GM12878 (cell line): Measurements from ENCODE around the gene TBC1D1. TPM values are rescaled to one million over a fixed set of nuclear protein-coding genes. Genes with fewer than 3 reads are reported as not detected.
A peak's percentile ranks its signal among the peaks of the same experiment; 100 is the strongest.

Source experiments
- ATAC-seq: fragments of 200-7000 bp; cut with Tn5 transposase; 3 replicates; pipeline ENCODE4 v1.9.1; 2020; ENCODE audit warnings: mild to moderate bottlenecking, moderate library complexity
- BruUV-seq: library from RNA; stranded (reverse); fragments of 400-500 nt; replicated peaks from 2 replicates; lab custom pipeline; 2021; lab: Mats Ljungman, UMichigan
- CTCF ChIA-PET: fragments of 300-600 bp; sonication (Branson Sonifier 250); formaldehyde crosslinking; extraction: SDS; loops from one replicate; lab custom pipeline; 2021; ENCODE audit warnings: inconsistent platforms; lab: Yijun Ruan, JAX
- POLR2A ChIA-PET: fragments of 350-600 bp; formaldehyde crosslinking; extraction: SDS; loops from one replicate; lab custom pipeline; 2021; ENCODE audit warnings: inconsistent platforms; lab: Charles Lee
- RAD21 ChIA-PET: fragments of 300-600 bp; sonication (Branson Sonifier 250); formaldehyde crosslinking; loops from one replicate; lab custom pipeline; 2023; ENCODE audit warnings: antibody characterized with exemption; ENCODE audit not compliant: unreplicated experiment; lab: Charles Lee
- SMC1A ChIA-PET: fragments of 300-600 bp; sonication (Branson Sonifier 250); formaldehyde crosslinking; loops from one replicate; lab custom pipeline; 2023; ENCODE audit not compliant: unreplicated experiment, uncharacterized antibody; lab: Charles Lee
- DNase-seq: peaks from one replicate; pipeline ENCODE4 v3.0.0-alpha.2; 2011; ENCODE audit warnings: low read depth, low spot score
- FAIRE-seq: peaks from 3 replicates; lab custom pipeline; 2011; peaks lifted over from hg19 to GRCh38; lab: Jason Lieb, UNC
- H2AFZ ChIP-seq: 2 replicates; pipeline ENCODE4 v1.6.0; 2011; ENCODE audit warnings: low read depth, low read length, control low read depth; ENCODE audit not compliant: control insufficient read depth
- H3K27ac ChIP-seq: 2 replicates; pipeline ENCODE4 v1.5.1; 2011; ENCODE audit warnings: control low read depth; ENCODE audit not compliant: control insufficient read depth, insufficient read depth
- H3K27me3 ChIP-seq, 2 experiments: replicated peaks in 1 of 2; 2 replicates each; pipeline versions ENCODE4 v1.6.0 to v1.6.1; 2011; ENCODE audit warnings: low read length in 1 of 2; ENCODE audit not compliant: control insufficient read depth in 2 of 2, insufficient read depth in 2 of 2
- H3K36me3 ChIP-seq, 2 experiments: 2 replicates each; pipeline ENCODE4 v1.5.1; 2011; ENCODE audit warnings: low read length in 1 of 2; ENCODE audit not compliant: control insufficient read depth in 2 of 2, insufficient read depth in 2 of 2
- H3K4me1 ChIP-seq: 2 replicates; pipeline ENCODE4 v1.6.1; 2011; ENCODE audit warnings: mild to moderate bottlenecking, low read length, moderate library complexity, mixed read lengths; ENCODE audit not compliant: control insufficient read depth, insufficient read depth
- H3K4me2 ChIP-seq: 2 replicates; pipeline ENCODE4 v1.6.0; 2011; ENCODE audit warnings: control low read depth; ENCODE audit not compliant: control insufficient read depth, insufficient read depth
- H3K4me3 ChIP-seq: fragments of 200-600 bp; sonication (generic); 2 replicates; pipeline ENCODE4 v1.5.1; 2016
- H3K79me2 ChIP-seq: 2 replicates; pipeline ENCODE4 v1.6.0; 2011; ENCODE audit warnings: low read length; ENCODE audit not compliant: control insufficient read depth, insufficient read depth
- H3K9ac ChIP-seq: 2 replicates; pipeline ENCODE4 v1.8.0; 2011; ENCODE audit warnings: low read length, control low read depth, mixed read lengths; ENCODE audit not compliant: control insufficient read depth, insufficient read depth
- H3K9me3 ChIP-seq: replicated peaks from 3 replicates; pipeline ENCODE4 v1.5.1; 2011; ENCODE audit warnings: mild to moderate bottlenecking, low read length; ENCODE audit not compliant: control insufficient read depth, insufficient read depth
- H4K20me1 ChIP-seq: 2 replicates; pipeline ENCODE4 v1.6.0; 2011; ENCODE audit not compliant: control insufficient read depth, insufficient read depth
- EED ChIP-seq: sonication (generic); IDR thresholded peaks from 2 replicates; pipeline ENCODE4 v1.6.1; 2016; ENCODE audit warnings: antibody characterized with exemption, low read depth
- EGR1 ChIP-seq, 2 experiments: IDR thresholded peaks; 1 replicate in 1 of 2; 2 replicates in 1 of 2; pipeline ENCODE4 v1.6.1; 2011 to 2012; ENCODE audit warnings: low read depth in 2 of 2, low read length in 2 of 2, borderline replicate concordance in 1 of 2, mild to moderate bottlenecking in 1 of 2, moderate library complexity in 1 of 2
- ETV6 ChIP-seq, 2 experiments: fragments of 450-650 bp in 1 of 2; IDR thresholded peaks in 1 of 2; conservative IDR thresholded peaks in 1 of 2; 2 replicates each; pipeline ENCODE4 v1.6.1; 2014; ENCODE audit warnings: antibody characterized with exemption in 1 of 2, borderline replicate concordance in 1 of 2, low read depth in 1 of 2, mild to moderate bottlenecking in 1 of 2, moderate library complexity in 1 of 2
- FOXK2 ChIP-seq: fragments of 450-650 bp; IDR thresholded peaks from 2 replicates; pipeline ENCODE4 v1.6.1; 2017; ENCODE audit warnings: mild to moderate bottlenecking, moderate library complexity
- GABPA ChIP-seq: IDR thresholded peaks from 2 replicates; pipeline ENCODE4 v1.6.1; 2014; ENCODE audit warnings: antibody characterized with exemption, low read depth, mild to moderate bottlenecking, inconsistent platforms
- KDM1A ChIP-seq: fragments of 200-600 bp; sonication (generic); IDR thresholded peaks from 2 replicates; pipeline ENCODE4 v1.6.1; 2016; ENCODE audit warnings: borderline replicate concordance
- MEF2A ChIP-seq: IDR thresholded peaks from 2 replicates; pipeline ENCODE4 v1.6.1; 2011; ENCODE audit warnings: low read depth, mild to moderate bottlenecking, low read length, moderate library complexity; ENCODE audit not compliant: insufficient read depth
- MYC ChIP-seq: IDR thresholded peaks from 2 replicates; pipeline ENCODE4 v1.6.1; 2011; ENCODE audit warnings: mild to moderate bottlenecking, low read length, moderate library complexity, inconsistent platforms; ENCODE audit not compliant: insufficient read depth, insufficient replicate concordance, insufficient read length, severe bottlenecking
- NBN ChIP-seq: fragments of 450-650 bp; IDR thresholded peaks from 2 replicates; pipeline ENCODE4 v1.6.1; 2016
- NFIC ChIP-seq: IDR thresholded peaks from 2 replicates; pipeline ENCODE4 v1.6.1; 2012; ENCODE audit warnings: low read depth, mild to moderate bottlenecking, inconsistent platforms, low read length, moderate library complexity
- PAX8 ChIP-seq: fragments of 450-650 bp; IDR thresholded peaks from 2 replicates; pipeline ENCODE4 v1.6.1; 2017; ENCODE audit warnings: mild to moderate bottlenecking, moderate library complexity
- RBBP5 ChIP-seq: fragments of 200-600 bp; sonication (generic); conservative IDR thresholded peaks from 2 replicates; pipeline ENCODE4 v1.6.1; 2016
- YBX1 ChIP-seq: fragments of 450-650 bp; IDR thresholded peaks from 2 replicates; pipeline ENCODE4 v1.6.1; 2016; ENCODE audit warnings: antibody characterized with exemption
- ZNF384 ChIP-seq: IDR thresholded peaks from 2 replicates; pipeline ENCODE4 v1.6.1; 2012; ENCODE audit warnings: low read depth, mild to moderate bottlenecking, low read length, improper control_type of control experiment, borderline replicate concordance
- ZSCAN29 ChIP-seq: fragments of 450-650 bp; IDR thresholded peaks from 2 replicates; pipeline ENCODE4 v1.6.1; 2017; ENCODE audit warnings: mild to moderate bottlenecking, moderate library complexity
- WGBS: methylation state at CpG from one replicate; pipeline ENCODE4 v1.1.6; 2016; ENCODE audit warnings: low lambda C conversion rate; ENCODE audit not compliant: insufficient replicate concordance, insufficient coverage; ENCODE audit errors: missing lambda C conversion rate; 5-methylcytosine and 5-hydroxymethylcytosine counted together
- in situ Hi-C: fragments of 300-500 bp; cut with MboI; formaldehyde crosslinking; loops from 9 replicates; pipeline ENCODE4 v1.14.3; 2018; ENCODE audit warnings: mixed read lengths
- intact Hi-C: fragments of 100-400 bp; cut with micrococcal nuclease; formaldehyde crosslinking; loops from one replicate; pipeline ENCODE4 v1.14.2; 2022; ENCODE audit not compliant: unreplicated experiment
- polyA plus RNA-seq, 11 experiments: library from polyadenylated mRNA; depleted of rRNA in 4 of 11; unstranded in 6 of 11; stranded (reverse) in 5 of 11; fragments of >200 nt; fragmentation: Nextera tagmentation in 4 of 11; fragmentation: Illumina TruSeq in 1 of 11; extraction: Ambion mirVana in 4 of 11; extraction: Trizol in 1 of 11; gene quantifications; 1 replicate in 1 of 11; 2 replicates in 10 of 11; pipeline versions ENCODE4 v1.2.1 to v1.2.3, GENCODE V29; 2011 to 2016; ENCODE audit warnings: inconsistent platforms in 2 of 11, missing spikeins in 2 of 11, low read depth in 1 of 11
- total RNA-seq, 4 experiments: library from RNA; depleted of rRNA in 3 of 4; stranded (reverse); fragments of >200 nt in 3 of 4; fragmentation: Illumina TruSeq in 1 of 4; extraction: Trizol in 1 of 4; gene quantifications; 2 replicates each; pipeline versions ENCODE4 v1.2.1 to v1.2.3, GENCODE V29; 2013 to 2021
- TF ChIP-seq, protein P1 (sequence below), 3 experiments: IDR thresholded peaks in 2 of 3; conservative IDR thresholded peaks in 1 of 3; 2 replicates each; pipeline ENCODE4 v1.5.1; 2011; ENCODE audit warnings: low read depth in 3 of 3, low read length in 3 of 3, mild to moderate bottlenecking in 3 of 3, control low read depth in 2 of 3, moderate library complexity in 2 of 3, inconsistent platforms in 1 of 3, mixed read lengths in 1 of 3; ENCODE audit not compliant: control insufficient read depth in 2 of 3, insufficient read depth in 1 of 3; ENCODE audit errors: extremely low read depth in 1 of 3

The TBC1D1 gene
- total and polyA plus RNA-seq, 10 of the 15 experiments (the other 5 are each of a cell fraction or from before 2014, with no cell fraction given) = 5.3 to 102 (median 57.8) TPM

GRCh38 chr4:38071801-38072431 lies 181.0 kb downstream of the TBC1D1 start (continued):
- TF ChIP-seq MEF2A (0 out of 2 replicates have a peak, but pooled peaks have one; percentile 40), ZSCAN29 (no peak), GABPA (no peak), KDM1A (no peak), MYC (no peak), EED (peak; percentile 44; the same call in 1 of the 2 replicates), ETV6 (conservative IDR thresholded peaks at IDR 0.05 in 1 of 2, IDR thresholded peaks at IDR 0.05 in 1 of 2; ENCODE audit: borderline replicate concordance in 1 of 2, low read depth in 1 of 2) (no peak)
- TF ChIP-seq, protein P1, sequence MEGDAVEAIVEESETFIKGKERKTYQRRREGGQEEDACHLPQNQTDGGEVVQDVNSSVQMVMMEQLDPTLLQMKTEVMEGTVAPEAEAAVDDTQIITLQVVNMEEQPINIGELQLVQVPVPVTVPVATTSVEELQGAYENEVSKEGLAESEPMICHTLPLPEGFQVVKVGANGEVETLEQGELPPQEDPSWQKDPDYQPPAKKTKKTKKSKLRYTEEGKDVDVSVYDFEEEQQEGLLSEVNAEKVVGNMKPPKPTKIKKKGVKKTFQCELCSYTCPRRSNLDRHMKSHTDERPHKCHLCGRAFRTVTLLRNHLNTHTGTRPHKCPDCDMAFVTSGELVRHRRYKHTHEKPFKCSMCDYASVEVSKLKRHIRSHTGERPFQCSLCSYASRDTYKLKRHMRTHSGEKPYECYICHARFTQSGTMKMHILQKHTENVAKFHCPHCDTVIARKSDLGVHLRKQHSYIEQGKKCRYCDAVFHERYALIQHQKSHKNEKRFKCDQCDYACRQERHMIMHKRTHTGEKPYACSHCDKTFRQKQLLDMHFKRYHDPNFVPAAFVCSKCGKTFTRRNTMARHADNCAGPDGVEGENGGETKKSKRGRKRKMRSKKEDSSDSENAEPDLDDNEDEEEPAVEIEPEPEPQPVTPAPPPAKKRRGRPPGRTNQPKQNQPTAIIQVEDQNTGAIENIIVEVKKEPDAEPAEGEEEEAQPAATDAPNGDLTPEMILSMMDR (IDR thresholded peaks at IDR 0.05 in 2 of 3, conservative IDR thresholded peaks at IDR 0.05 in 1 of 3; ENCODE audit: control insufficient read depth in 2 of 3, extremely low read depth in 1 of 3, insufficient read depth in 1 of 3, low read depth in 3 of 3, low read length in 3 of 3) = peak in 2 of 3 experiments; percentile 26 to 32; a peak in 3 of 6 replicates
- TF ChIP-seq, all 136 proteins: peak for 11

DNA sequence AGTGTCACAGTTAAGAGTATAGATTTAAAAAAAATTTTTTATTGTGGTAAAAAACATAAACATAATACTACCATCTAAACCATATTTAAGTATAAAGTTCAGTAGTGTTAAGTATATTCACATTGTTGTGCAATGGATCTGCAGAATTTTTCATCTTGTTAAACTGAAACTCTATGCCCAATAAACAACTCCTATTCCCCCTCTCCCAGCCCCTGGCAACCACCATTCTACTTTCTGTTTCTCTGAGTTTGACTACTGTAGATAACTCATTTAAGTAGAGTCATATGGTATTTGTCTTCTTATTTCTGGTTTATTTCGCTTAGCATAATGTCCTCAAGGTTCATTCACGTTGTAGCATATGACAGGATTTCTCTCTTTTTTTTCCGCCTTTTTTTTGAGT lies 181.7 kb downstream of the TBC1D1 start:
- Histone ChIP-seq H3K36me3 (peaks cover 0 to 10% of the 10 kb centered on the region in 2 experiments; a peak in 3 of 4 replicates), H3K27me3 (no peaks in the 10 kb centered on the region), H3K9ac (no peak overlapping the region), H3K27ac (peak overlapping the region; percentile 41), H3K9me3 (no peaks in the 10 kb centered on the region; the same call in 2 of the 3 replicates), H3K4me3 (no peak overlapping the region), H2AFZ (no peak overlapping the region), H4K20me1 (no peaks in the 10 kb centered on the region), H3K79me2 (no peaks in the 10 kb centered on the region), H3K4me1 (peaks cover 43% of the 10 kb centered on the region), H3K4me2 (no peak overlapping the region)
- ChIA-PET CTCF (interaction anchor here (0.6 to 11.8 kb wide), 8 partner anchors 10 to 784 kb away, joined by 3 to 202 read pairs (median 4); partner anchors contain the start of gene TLR6), RAD21 (interaction anchor here (1.0 to 12.5 kb wide), 6 partner anchors 57 to 603 kb away, joined by 3 to 173 read pairs (median 18); no protein-coding TSS in a partner anchor), SMC1A (interaction anchor here (0.5 to 5.5 kb wide), 13 partner anchors 10 to 633 kb away, joined by 3 to 54 read pairs (median 4); no protein-coding TSS in a partner anchor), POLR2A (interaction anchor here (0.6 to 1.6 kb wide), 3 partner anchors 55 to 58 kb away, joined by 3 to 11 read pairs (median 4); no protein-coding TSS in a partner anchor)
- WGBS = 94% methylated on average over 3 of the region's 3 CpGs
- TF ChIP-seq FOXK2 (no peak), NBN (no peak), EGR1 (IDR thresholded peaks at IDR 0.05; ENCODE audit: borderline replicate concordance in 1 of 2, low read depth in 2 of 2, low read length in 2 of 2) (no peak), NFIC (no peak), RBBP5 (no peak), YBX1 (no peak), ZSCAN29 (no peak), ZNF384 (no peak), PAX8 (no peak)
- in situ Hi-C loops = loop anchor here (5.0 kb wide), 1 partner anchor 660 kb away; no protein-coding TSS in a partner anchor
- intact Hi-C loops = no loop called here
- DNase-seq = no peak
- BruUV-seq = no TSS peak
- FAIRE-seq = no peak
- ATAC-seq = no peak
